T-helper 9 cell (primary cell): ENCODE measurements around the gene RFXAP.

Experiments used
- DNase-seq: peaks from one replicate; pipeline ENCODE4 v3.0.0-alpha.2; 2020

Gene RFXAP

DNA sequence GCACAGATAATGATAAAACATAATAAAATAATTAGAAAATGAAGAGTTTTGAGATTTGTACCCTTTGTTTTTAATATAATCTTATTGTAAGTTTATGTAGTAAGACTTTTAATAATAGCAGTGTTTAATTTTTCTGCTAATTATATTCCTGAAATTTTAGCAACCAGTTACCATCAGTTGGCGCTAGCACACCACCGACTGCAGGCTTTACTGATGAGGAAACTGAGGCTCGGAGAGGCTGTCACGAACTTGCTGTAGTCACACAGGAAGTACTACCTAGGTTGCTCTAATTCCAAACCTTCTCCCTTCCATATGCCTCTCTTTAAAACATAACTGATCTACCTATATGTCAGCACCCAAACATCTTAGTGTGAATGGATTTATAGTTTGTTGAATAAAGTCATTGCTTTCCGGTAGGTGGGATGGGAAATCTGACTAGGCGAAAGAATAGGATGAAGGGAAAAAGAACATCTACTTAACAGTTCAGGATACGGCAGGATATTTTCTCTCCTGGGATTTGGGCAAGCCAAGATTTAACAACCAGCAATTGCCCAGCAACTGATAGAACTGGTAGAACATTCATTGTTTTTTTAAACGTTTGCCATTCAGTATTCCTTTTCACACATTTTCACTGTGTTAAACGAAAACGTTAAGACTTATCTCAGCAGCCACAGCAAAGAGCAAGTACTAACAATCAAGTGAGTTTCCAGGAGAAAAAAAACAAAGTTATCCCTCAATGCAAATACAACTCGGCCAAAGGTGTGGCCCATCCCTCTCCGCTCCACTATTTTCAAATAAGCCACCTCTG lies 822 bp upstream of the RFXAP start:
- DNase-seq = no peak

- peak; percentile 9 for DNase-seq
These were observed 693 bp downstream of the RFXAP start for GRCh38 chr13:36819739-36820090.

- no peak for DNase-seq
These were observed 1.2 kb downstream of the RFXAP start for GRCh38 chr13:36820222-36820621.

DNA sequence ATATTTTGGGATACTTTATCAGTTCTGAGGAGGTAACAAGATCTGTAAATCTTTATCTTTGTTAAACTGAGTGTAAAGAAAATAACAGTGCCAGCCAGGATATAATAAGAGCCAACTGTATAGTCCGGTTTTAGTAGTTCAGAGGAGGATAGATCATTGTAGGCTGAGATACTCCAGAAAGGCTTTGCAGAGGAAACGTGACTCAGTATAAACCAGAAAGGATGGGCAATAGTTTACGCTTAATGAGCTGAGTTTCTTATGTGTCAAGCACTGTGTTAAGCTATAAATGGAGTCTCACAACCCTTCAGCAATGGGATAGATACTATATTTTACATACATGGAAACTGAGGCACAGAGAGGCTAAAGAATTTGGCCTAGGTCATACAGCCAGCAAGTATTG lies 3.8 kb downstream of the RFXAP start:
- no peak for DNase-seq

GRCh38 chr13:36829753-36830152 lies 10.7 kb downstream of the RFXAP start:
- no peak for DNase-seq

- no peak for DNase-seq
These were observed 12.3 kb downstream of the RFXAP start for GRCh38 chr13:36831291-36831690.

DNA sequence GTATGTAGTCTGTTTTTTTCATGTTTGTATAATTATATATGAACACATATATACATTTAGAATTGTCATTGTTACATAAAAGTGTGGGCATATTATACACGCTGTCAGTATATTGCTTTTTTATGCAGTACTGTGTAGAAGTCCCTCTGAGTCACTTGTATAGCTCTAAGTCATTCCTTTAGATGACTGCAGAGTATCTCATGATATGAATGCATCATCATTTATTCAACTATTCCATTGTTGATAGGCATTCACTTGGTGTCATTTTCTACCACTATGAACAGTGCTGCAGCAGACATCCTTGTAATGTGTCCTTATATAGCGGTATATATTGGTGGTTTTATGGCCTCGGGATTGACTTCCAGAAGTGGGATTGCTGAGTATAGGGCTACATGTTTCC lies 15.3 kb downstream of the RFXAP start:
- DNase-seq = no peak

GRCh38 chr13:36837354-36838092 lies 18.5 kb downstream of the RFXAP start:
- no peak for DNase-seq

DNA sequence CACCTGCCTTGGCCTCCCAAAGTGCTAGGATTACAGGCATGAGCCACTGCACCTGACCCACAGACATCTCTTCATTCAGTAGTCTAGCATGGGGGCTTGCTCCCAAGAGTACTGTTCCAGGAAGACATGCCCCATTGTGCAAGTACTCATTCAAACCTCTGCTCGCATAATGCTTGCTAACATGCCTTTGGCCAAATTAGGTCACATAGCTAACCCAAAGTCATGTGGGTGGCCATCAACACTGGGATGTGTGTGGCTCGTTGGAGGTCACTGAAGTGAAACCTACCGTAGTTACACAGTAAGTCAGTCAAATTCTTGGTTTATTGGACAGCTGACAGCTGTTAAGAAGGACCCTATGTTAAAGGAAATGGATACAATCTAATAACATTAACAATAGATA lies 20.3 kb downstream of the RFXAP start:
- no peak for DNase-seq

DNA sequence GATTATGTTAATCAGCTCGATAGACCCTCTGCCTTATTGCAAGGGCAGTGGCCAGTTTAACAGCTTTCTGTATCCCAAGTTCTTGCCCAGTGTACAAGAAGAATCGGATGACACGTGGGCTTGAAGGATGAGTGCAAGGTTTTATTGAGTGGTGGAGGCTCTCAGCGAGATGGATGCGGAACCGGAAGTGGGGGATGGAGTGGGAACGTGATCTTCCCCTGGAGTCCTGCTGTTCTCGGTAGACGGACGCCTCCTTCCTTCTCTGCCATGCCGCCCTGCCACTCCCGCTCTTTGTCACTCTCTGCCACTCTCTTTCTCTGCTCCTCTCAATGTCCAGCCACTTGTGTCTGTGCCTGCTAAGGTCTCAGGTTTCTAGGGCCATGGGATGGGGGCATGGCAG lies 21.0 kb downstream of the RFXAP start:
- no peak for DNase-seq

DNA sequence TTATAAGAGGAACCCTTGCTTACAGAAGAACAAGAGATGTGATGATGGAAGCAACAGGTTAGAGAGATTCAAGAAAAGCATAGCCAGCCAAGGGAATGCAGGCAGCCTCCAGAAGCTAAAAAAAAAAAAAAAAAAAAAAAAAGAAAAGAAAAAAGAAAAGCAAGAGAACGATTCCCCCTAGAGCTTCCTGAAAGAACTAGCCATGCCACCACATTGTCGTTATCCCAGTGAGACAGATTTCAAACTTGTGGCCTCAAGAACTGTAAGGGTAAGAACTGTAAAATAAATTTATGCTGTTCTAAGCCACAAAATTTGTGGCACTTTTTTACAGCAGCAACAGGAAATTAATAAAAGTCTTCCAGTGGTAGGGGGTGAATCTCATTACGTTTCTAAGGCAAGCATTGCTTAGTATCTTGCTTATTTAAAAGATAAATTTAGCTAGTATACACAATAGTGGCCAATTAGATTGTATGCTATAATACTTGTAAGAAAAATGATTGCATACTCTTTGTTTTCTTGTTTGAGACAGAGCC lies 21.8 kb downstream of the RFXAP start:
- DNase-seq = no peak

DNA sequence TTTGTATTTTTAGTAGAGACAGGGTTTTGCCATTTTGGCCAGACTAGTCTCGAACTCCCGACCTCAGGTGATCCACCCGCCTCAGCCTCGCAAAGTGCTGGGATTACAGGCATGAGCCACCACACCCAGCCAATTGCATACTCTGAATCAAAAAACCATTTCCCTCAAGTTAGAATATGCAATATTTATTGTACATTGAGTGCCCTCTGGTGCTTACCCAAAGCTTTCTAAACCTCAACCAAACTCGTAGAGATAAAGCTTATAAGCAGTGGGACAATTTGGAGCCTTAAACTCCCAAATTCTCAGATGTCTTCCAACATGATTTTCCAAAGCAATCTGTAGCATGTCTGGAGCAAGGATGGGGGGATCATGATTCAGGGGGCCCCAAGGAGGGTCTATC lies 22.4 kb downstream of the RFXAP start:
- no peak for DNase-seq

DNA sequence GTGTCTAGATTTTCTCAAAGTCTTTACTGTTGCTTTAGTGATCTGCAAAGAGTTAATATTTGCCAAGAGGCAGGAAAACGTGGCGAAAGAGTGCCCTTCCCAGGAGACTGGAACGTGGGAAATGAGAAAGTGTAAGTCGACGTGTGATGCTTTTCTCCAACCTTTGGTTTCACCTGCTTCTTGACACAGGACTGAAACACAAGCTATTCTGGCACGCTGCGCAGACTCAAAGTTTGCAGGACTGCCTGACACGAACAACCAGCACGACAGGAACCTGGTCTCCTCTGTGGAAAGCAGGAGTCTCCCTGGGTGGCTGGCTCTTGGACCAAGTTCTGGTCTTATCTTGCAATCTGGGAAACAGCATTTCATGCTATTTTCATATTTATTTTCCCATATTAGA lies 28.6 kb downstream of the RFXAP start:
- DNase-seq = no peak

- DNase-seq = no peak
These were observed 29.4 kb downstream of the RFXAP start for GRCh38 chr13:36848199-36848982.

DNA sequence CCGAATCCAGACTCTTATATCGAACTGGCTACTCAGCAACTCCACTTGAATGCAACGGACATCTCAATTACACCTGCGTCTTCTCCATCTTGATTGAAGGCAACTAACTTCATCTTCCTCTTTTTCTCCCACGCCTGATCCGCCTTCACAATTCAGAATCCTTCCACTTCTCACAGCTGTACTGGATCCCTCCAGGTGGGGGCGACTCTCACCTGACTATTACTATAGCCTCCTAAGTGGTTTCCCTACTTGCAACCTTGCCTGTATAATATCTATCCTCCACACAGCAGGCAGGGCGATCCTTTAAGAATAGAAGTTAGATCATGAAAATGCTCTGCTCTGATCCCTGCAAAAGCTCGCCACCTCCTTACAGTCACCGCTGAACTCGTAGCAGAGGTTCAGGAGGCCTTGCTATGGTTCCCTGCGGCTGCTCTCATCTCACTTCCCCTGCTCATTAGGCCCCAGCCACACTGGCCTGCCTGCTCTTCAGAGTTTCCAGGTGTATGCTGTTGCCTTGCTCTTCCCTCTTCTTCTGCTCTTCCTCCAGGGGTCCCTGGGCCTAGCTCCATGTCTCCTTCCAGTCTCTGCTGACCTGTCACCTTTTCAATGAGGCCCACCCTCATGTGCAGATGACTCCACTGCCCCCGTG lies 31.9 kb downstream of the RFXAP start:
- no peak for DNase-seq

- DNase-seq = no peak
These were observed 38.2 kb downstream of the RFXAP start for GRCh38 chr13:36857253-36857652.

- DNase-seq = no peak
These were observed 39.3 kb downstream of the RFXAP start for GRCh38 chr13:36858290-36858689.

- no peak for DNase-seq
These were observed 40.2 kb downstream of the RFXAP start for GRCh38 chr13:36859259-36859658.

DNA sequence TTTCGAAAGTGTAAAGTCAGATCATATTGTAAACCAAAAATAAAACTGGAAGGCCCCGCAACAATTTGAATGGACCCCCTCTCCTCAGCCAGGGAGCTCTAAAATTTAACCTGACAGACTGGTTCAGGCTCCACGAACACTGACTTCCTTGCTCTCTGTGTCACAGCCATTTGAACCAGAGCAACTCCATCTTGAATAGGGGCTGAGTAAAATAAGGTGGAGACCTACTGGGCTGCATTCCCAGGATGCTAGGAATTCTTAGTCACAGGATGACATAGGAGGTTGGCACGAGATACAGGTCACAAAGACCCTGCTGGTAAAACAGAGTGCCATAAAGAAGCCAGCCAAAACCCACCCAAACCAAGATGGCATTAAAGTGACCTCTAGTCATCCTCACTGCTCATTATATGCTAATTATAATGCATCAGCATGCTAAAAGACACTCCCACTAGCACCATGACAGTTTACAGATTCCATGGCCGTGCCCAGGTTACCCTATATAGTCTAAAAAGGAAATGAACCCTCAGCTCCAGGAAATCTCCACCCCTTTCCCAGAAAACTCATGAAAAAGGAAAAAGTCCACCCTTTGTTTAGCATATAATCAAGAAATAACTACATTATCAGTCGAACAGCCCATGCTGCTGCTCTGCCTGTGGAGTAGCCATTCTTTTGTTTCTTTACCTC lies 43.1 kb downstream of the RFXAP start:
- no peak for DNase-seq

GRCh38 chr13:36862722-36863121 lies 43.7 kb downstream of the RFXAP start:
- no peak for DNase-seq

GRCh38 chr13:36865265-36865664 lies 46.2 kb downstream of the RFXAP start:
- DNase-seq = no peak

GRCh38 chr13:36866232-36866631 lies 47.2 kb downstream of the RFXAP start:
- DNase-seq = no peak
